ENCODE measurements around the gene ZNF747. TPM values are rescaled to one million over a fixed set of nuclear protein-coding genes. Genes with fewer than 3 reads are reported as not detected.

ZNF747 gene
- 16.3 and 21.6 TPM in 2 replicates for total RNA-seq

DNA sequence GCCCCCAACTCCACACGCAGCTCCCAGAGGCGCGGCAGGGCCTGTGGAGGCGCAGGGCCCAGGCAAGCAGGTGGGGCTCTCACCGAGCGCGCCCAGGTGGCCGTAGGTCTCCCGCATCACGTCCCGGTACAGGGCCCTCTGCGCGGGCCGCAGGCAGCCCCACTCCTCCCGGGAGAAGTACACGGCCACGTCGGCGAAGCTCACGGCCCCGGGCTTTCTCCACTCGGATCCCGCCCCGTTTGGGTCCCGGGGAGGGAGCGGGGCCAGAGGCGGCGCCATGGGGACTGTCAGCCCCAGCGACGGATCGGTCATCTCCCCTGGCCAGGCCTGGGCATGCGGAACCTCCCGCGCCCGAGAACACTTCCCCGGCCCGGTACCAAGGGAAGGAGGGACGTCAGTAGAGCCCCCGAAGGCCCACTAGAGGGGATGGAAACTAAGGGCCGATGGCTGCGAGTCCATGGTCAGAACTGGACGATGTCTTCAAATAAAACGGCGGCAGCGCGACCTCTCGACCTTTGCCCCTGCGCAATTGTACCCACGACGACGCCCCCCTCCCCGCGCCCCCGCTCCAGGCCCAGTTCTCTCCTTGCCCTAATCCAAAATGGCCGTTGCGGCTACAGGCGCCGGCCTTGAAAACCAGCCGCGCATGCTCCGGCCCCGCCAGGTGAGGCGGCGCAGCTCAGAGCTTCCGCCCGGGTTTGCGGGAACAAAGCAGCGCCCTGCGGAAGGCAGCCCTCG is at the start of gene ZNF747:
TSS of gene ZNF747 (minus strand) at position 491 of the 738 bp plus-strand sequence. CDS start at position 312, 179 bp downstream.
- TF ChIP-seq, protein P1, sequence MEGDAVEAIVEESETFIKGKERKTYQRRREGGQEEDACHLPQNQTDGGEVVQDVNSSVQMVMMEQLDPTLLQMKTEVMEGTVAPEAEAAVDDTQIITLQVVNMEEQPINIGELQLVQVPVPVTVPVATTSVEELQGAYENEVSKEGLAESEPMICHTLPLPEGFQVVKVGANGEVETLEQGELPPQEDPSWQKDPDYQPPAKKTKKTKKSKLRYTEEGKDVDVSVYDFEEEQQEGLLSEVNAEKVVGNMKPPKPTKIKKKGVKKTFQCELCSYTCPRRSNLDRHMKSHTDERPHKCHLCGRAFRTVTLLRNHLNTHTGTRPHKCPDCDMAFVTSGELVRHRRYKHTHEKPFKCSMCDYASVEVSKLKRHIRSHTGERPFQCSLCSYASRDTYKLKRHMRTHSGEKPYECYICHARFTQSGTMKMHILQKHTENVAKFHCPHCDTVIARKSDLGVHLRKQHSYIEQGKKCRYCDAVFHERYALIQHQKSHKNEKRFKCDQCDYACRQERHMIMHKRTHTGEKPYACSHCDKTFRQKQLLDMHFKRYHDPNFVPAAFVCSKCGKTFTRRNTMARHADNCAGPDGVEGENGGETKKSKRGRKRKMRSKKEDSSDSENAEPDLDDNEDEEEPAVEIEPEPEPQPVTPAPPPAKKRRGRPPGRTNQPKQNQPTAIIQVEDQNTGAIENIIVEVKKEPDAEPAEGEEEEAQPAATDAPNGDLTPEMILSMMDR (IDR thresholded peaks at IDR 0.05): no peak
- peak within 1 kb of the TSS; percentile 97 for H3K27ac Mint-ChIP-seq
- H3K4me3 Mint-ChIP-seq: peak within 1 kb of the TSS; percentile 96
- CTCF ChIA-PET: interaction anchor here (0.9 to 3.5 kb wide), 11 partner anchors 20 to 442 kb away, joined by 3 to 35 read pairs (median 6); partner anchors contain the start of genes DCTPP1, ITGAL, TBX6 and ZNF764
- DNase-seq: peak; percentile 85
- no peaks in the 10 kb centered on the region for H3K9me3 Mint-ChIP-seq
- intact Hi-C loops (cut with micrococcal nuclease): loop anchor here (1.0 to 2.0 kb wide), 10 partner anchors 7 to 164 kb away; partner anchors contain the start of genes DCTPP1, ITGAL, SRCAP and ZNF688
- POLR2A ChIA-PET: interaction anchor here (0.6 to 4.2 kb wide), 37 partner anchors 7 to 349 kb away, joined by 3 to 135 read pairs (median 9); partner anchors contain the start of genes DCTPP1, FBRS, ITGAL and PRR14
- H3K36me3 Mint-ChIP-seq (ENCODE audit: low read depth): peaks cover 40% of the 10 kb centered on the region
- H3K27me3 Mint-ChIP-seq: no peaks in the 10 kb centered on the region
- peaks cover 23% of the 10 kb centered on the region for H3K4me1 Mint-ChIP-seq
- peak; percentile 83 for ATAC-seq (ENCODE audit: low read depth)

DNA sequence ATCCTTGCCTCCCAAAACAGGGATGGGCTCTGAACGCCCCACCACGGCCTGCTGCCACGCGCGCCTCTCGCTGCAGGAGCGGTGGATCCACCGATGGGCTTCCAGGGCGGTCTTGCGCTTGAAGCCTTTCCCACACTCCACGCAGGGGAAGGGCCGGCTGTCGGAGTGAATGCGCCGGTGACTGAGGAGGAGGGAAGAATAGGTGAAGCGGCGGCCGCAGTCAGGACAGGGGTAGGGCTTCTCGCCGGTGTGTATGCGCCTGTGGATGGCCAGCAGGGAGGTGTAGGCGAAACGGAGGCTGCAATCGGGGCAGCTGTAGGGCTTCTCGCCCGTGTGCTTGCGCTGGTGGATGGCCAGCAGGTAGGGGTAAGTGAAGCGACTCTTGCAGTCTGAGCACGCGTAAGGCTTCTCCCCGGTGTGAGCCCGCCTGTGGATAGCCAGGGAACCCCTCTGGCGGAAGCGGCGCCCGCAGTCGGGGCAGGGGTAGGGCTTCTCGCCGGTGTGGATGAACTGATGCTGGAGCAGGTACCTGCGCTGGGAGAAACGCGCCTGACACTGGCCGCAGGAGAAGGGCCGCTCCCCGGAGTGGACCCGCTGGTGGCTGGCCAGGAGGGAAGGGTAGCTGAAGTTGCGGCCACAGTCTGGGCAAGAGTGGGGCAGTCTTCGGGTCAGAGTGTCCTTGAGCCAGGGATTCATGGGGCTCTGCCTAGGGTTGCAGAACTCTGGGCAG is 48.1 kb upstream of the ZNF747 start:
- no peak overlapping the region for H3K27ac Mint-ChIP-seq
- no peaks in the 10 kb centered on the region for H3K9me3 Mint-ChIP-seq
- TF ChIP-seq, protein P1 (IDR thresholded peaks at IDR 0.05): no peak
- no peaks in the 10 kb centered on the region for H3K27me3 Mint-ChIP-seq
- ATAC-seq (ENCODE audit: low read depth) (no peak), DNase-seq (no peak)
- peaks cover 19% of the 10 kb centered on the region for H3K4me1 Mint-ChIP-seq
- ChIA-PET CTCF (no interaction called here), POLR2A (interaction anchor here (0.6 kb wide), 1 partner anchor 180 kb away, joined by 7 read pairs; no protein-coding TSS in a partner anchor)
- H3K4me3 Mint-ChIP-seq: no peak overlapping the region
- intact Hi-C loops (cut with micrococcal nuclease): no loop called here
- H3K36me3 Mint-ChIP-seq (ENCODE audit: low read depth): peaks cover 33% of the 10 kb centered on the region

DNA sequence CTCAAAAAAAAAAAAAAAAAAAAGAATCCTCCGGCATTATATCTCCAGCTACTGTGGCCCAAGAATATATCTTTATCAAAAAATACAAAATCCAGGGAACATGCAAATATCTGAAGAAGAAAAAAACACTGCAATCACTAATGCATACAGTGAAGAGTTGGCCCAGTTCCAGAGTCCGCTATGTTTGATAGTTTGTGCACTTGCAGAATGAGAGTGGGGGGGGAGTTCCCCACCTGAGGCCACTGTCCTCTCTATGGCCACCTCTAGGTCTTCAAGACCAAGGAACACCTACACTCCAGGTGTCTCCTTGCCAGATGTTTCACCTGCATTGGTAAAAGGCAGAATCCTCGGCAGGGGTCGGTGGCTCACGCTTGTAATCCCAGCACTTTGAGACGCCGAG is 46.8 kb upstream of the ZNF747 start:
- H3K4me1 Mint-ChIP-seq: peaks cover 16% of the 10 kb centered on the region
- no peaks in the 10 kb centered on the region for H3K9me3 Mint-ChIP-seq
- TF ChIP-seq, protein P1 (IDR thresholded peaks at IDR 0.05): no peak
- ATAC-seq (ENCODE audit: low read depth) (no peak), DNase-seq (no peak)
- peaks cover 33% of the 10 kb centered on the region for H3K36me3 Mint-ChIP-seq (ENCODE audit: low read depth)
- intact Hi-C loops (cut with micrococcal nuclease): no loop called here
- no peaks in the 10 kb centered on the region for H3K27me3 Mint-ChIP-seq
- H3K27ac Mint-ChIP-seq: no peak overlapping the region
- no peak overlapping the region for H3K4me3 Mint-ChIP-seq
- CTCF ChIA-PET: interaction anchor here (0.6 kb wide), 1 partner anchor 56 kb away, joined by 3 read pairs; no protein-coding TSS in a partner anchor
- POLR2A ChIA-PET: no interaction called here

DNA sequence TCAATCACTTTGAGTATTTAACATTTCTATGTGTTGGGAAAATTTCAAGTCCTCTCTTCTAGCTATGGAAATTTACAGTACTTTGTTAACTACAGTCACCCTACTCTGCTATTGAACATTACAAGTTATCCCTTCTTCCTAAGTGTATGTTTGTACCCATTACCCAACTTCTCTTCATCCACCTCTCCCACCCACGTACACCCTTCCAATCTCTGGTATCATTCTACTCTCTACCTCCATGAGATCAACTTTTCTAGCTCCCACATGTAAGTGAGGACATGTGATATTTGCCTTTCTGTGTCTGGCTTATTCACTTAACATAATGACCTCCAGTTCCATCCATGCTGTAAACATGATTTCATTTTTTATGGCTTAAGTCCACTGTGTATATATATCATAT is 40.0 kb upstream of the ZNF747 start:
- TF ChIP-seq, protein P1 (IDR thresholded peaks at IDR 0.05): no peak
- Mint-ChIP-seq H3K27ac (no peak overlapping the region), H3K9me3 (no peaks in the 10 kb centered on the region), H3K27me3 (no peaks in the 10 kb centered on the region), H3K4me3 (no peak overlapping the region), H3K36me3 (ENCODE audit: low read depth) (peaks cover 11% of the 10 kb centered on the region), H3K4me1 (peaks cover 19% of the 10 kb centered on the region)
- ChIA-PET POLR2A (interaction anchor here (0.6 to 1.3 kb wide), 3 partner anchors 11 to 240 kb away, joined by 3 to 10 read pairs (median 4); partner anchors contain the start of gene ZNF785), CTCF (interaction anchor here (0.7 kb wide), 1 partner anchor 24 kb away, joined by 3 read pairs; no protein-coding TSS in a partner anchor)
- ATAC-seq (ENCODE audit: low read depth) (no peak), DNase-seq (no peak)
- intact Hi-C loops (cut with micrococcal nuclease): no loop called here

All from activated B cell treated with CpG ODN at 0.5 μM for 24 hours (primary cell).